AG10803 (cell line): ENCODE data around the gene SS18.

Experiments
- DNase-seq: peaks from one replicate; pipeline ENCODE4 v3.0.0; 2010; ENCODE audit warnings: low read depth
- H3K4me3 ChIP-seq: 2 replicates; pipeline ENCODE4 v1.5.1; 2011; ENCODE audit warnings: mild to moderate bottlenecking, low read length, control low read depth
- CTCF ChIP-seq: conservative IDR thresholded peaks from 2 replicates; pipeline ENCODE4 v1.5.1; 2011; ENCODE audit warnings: mild to moderate bottlenecking, low read length, control low read depth, inconsistent platforms

Gene SS18

GRCh38 chr18:26046419-26047077 lies 43.9 kb downstream of the SS18 start:
- H3K4me3 ChIP-seq: no peak overlapping the region
- DNase-seq: no peak
- no peak for TF ChIP-seq CTCF

GRCh38 chr18:26044807-26045206 lies 45.6 kb downstream of the SS18 start:
- DNase-seq: no peak
- H3K4me3 ChIP-seq: no peak overlapping the region
- TF ChIP-seq CTCF: no peak

- TF ChIP-seq CTCF: no peak
- no peak for DNase-seq
- no peak overlapping the region for H3K4me3 ChIP-seq
Measured at GRCh38 chr18:26040051-26040656, 50.3 kb downstream of the SS18 start.

- TF ChIP-seq CTCF: no peak
- no peak overlapping the region for H3K4me3 ChIP-seq
- DNase-seq: no peak
Measured at GRCh38 chr18:26039203-26039602, 51.2 kb downstream of the SS18 start.

GRCh38 chr18:26036635-26037034 lies 53.8 kb downstream of the SS18 start:
- TF ChIP-seq CTCF: no peak
- DNase-seq: no peak
- no peak overlapping the region for H3K4me3 ChIP-seq

GRCh38 chr18:26034850-26035497 lies 55.4 kb downstream of the SS18 start:
- H3K4me3 ChIP-seq: no peak overlapping the region
- DNase-seq: no peak
- TF ChIP-seq CTCF: no peak

GRCh38 chr18:26022585-26022984 lies 67.8 kb downstream of the SS18 start:
- H3K4me3 ChIP-seq: no peak overlapping the region
- no peak for DNase-seq
- no peak for TF ChIP-seq CTCF
